H9 (cell line): ENCODE results near the gene FAM229B. TPM values are rescaled to one million over a fixed set of nuclear protein-coding genes. Genes with fewer than 3 reads are reported as not detected.
"Not testable (repeated sequence)": the region's sequence is repeated elsewhere in the genome, so short reads cannot be mapped to it uniquely, and the experiment has no call there.

Experiments used
- DNase-seq: peaks from one replicate; pipeline ENCODE4 v3.0.0-alpha.2; 2017
- H2AFZ ChIP-seq: one replicate; pipeline ENCODE4 v1.6.1; 2013; ENCODE audit warnings: mild to moderate bottlenecking, low read length, control low read depth, moderate library complexity
- H2AK5ac ChIP-seq: 2 replicates; pipeline ENCODE4 v1.6.1; 2013; ENCODE audit warnings: low read length, control low read depth, mixed read lengths; ENCODE audit not compliant: insufficient read length
- H2BK120ac ChIP-seq: one replicate; pipeline ENCODE4 v1.6.1; 2013; ENCODE audit warnings: low read depth, mild to moderate bottlenecking, low read length, control low read depth, inconsistent platforms; ENCODE audit not compliant: poor library complexity, severe bottlenecking
- H2BK12ac ChIP-seq: 2 replicates; pipeline ENCODE4 v1.6.1; 2013; ENCODE audit warnings: low read length, control low read depth, mixed read lengths, low read depth; ENCODE audit not compliant: insufficient read length
- H2BK15ac ChIP-seq: 2 replicates; pipeline ENCODE4 v1.6.1; 2013; ENCODE audit warnings: low read depth, low read length, control low read depth
- H2BK20ac ChIP-seq: one replicate; pipeline ENCODE4 v1.6.1; 2013; ENCODE audit warnings: low read depth, mild to moderate bottlenecking, low read length, control low read depth, inconsistent platforms; ENCODE audit not compliant: poor library complexity, severe bottlenecking
- H2BK5ac ChIP-seq: 2 replicates; pipeline ENCODE4 v1.6.1; 2013; ENCODE audit warnings: low read length, control low read depth, mixed read lengths; ENCODE audit not compliant: insufficient read length
- H3K14ac ChIP-seq: 2 replicates; pipeline ENCODE4 v1.6.1; 2013; ENCODE audit warnings: low read length, control low read depth; ENCODE audit not compliant: insufficient read depth
- H3K18ac ChIP-seq: 2 replicates; pipeline ENCODE4 v1.6.1; 2013; ENCODE audit warnings: low read depth, mild to moderate bottlenecking, mixed read lengths, low read length, control low read depth; ENCODE audit not compliant: insufficient read length
- H3K23ac ChIP-seq: 2 replicates; pipeline ENCODE4 v1.6.1; 2013; ENCODE audit warnings: low read length, control low read depth, mixed read lengths, low read depth; ENCODE audit not compliant: insufficient read length
- H3K23me2 ChIP-seq: 2 replicates; pipeline ENCODE4 v1.6.1; 2013; ENCODE audit warnings: low read depth, mild to moderate bottlenecking, mixed read lengths, low read length, control low read depth; ENCODE audit not compliant: insufficient read length, poor library complexity, severe bottlenecking
- H3K27ac ChIP-seq: 2 replicates; pipeline ENCODE4 v1.5.1; 2013; ENCODE audit warnings: low read length, control low read depth, mixed read lengths, low read depth; ENCODE audit not compliant: insufficient read length
- H3K27me3 ChIP-seq: 2 replicates; pipeline ENCODE4 v1.6.1; 2013; ENCODE audit warnings: low read length, control low read depth, inconsistent platforms; ENCODE audit not compliant: insufficient read depth
- H3K4ac ChIP-seq: 2 replicates; pipeline ENCODE4 v1.6.1; 2013; ENCODE audit warnings: low read depth, mild to moderate bottlenecking, control low read depth, inconsistent platforms, low read length, moderate library complexity
- H3K4me1 ChIP-seq: 2 replicates; pipeline ENCODE4 v1.6.1; 2013; ENCODE audit warnings: low read length, control low read depth, inconsistent platforms; ENCODE audit not compliant: insufficient read depth
- H3K4me2 ChIP-seq: 2 replicates; pipeline ENCODE4 v1.6.1; 2013; ENCODE audit warnings: low read length, control low read depth, mixed read lengths; ENCODE audit not compliant: insufficient read length, insufficient read depth
- H3K56ac ChIP-seq: 2 replicates; pipeline ENCODE4 v1.6.1; 2013; ENCODE audit warnings: low read depth, mild to moderate bottlenecking, mixed read lengths, low read length, control low read depth; ENCODE audit not compliant: insufficient read length
- H3K79me1 ChIP-seq: 2 replicates; pipeline ENCODE4 v1.6.1; 2013; ENCODE audit warnings: low read depth, mild to moderate bottlenecking, moderate library complexity, low read length, control low read depth, inconsistent platforms; ENCODE audit not compliant: insufficient read depth, poor library complexity, severe bottlenecking
- H3K79me2 ChIP-seq: 2 replicates; pipeline ENCODE4 v1.6.1; 2013; ENCODE audit warnings: low read length, control low read depth, inconsistent platforms; ENCODE audit not compliant: insufficient read depth
- H3K9ac ChIP-seq: 2 replicates; pipeline ENCODE4 v1.6.1; 2013; ENCODE audit warnings: low read length, control low read depth, mixed read lengths; ENCODE audit not compliant: insufficient read length; ENCODE audit errors: extremely low read depth
- H3K9me3 ChIP-seq: one replicate; pipeline ENCODE4 v1.6.1; 2013; ENCODE audit warnings: low read depth, low read length, inconsistent platforms; ENCODE audit not compliant: control insufficient read depth
- H3T11ph ChIP-seq: one replicate; pipeline ENCODE4 v1.6.1; 2013; ENCODE audit warnings: mild to moderate bottlenecking, low read length, control low read depth, inconsistent platforms
- H4K20me1 ChIP-seq: one replicate; pipeline ENCODE4 v1.6.1; 2013; ENCODE audit not compliant: control insufficient read depth, insufficient read length, insufficient read depth
- H4K5ac ChIP-seq: 2 replicates; pipeline ENCODE4 v1.6.1; 2013; ENCODE audit warnings: low read depth, mild to moderate bottlenecking, mixed read lengths, low read length, control low read depth; ENCODE audit not compliant: insufficient read length
- H4K8ac ChIP-seq: replicated peaks from 2 replicates; pipeline ENCODE4 v1.6.1; 2013; ENCODE audit warnings: low read length, control low read depth, mixed read lengths, low read depth; ENCODE audit not compliant: insufficient read length
- H4K91ac ChIP-seq: 2 replicates; pipeline ENCODE4 v1.6.1; 2013; ENCODE audit warnings: low read depth, mild to moderate bottlenecking, moderate library complexity, mixed read lengths, low read length, control low read depth; ENCODE audit not compliant: insufficient read length
- H3K27ac Mint-ChIP-seq, 3 experiments: 2 replicates in 2 of 3; 3 replicates in 1 of 3; pipeline ENCODE4 v1.8.0; 2020 to 2021; ENCODE audit warnings: mixed read lengths in 3 of 3, mild to moderate bottlenecking in 1 of 3, moderate library complexity in 1 of 3
- H3K27me3 Mint-ChIP-seq: 2 replicates; pipeline ENCODE4 v1.8.0; 2021; ENCODE audit warnings: low read depth, mild to moderate bottlenecking, moderate library complexity, mixed read lengths
- H3K36me3 Mint-ChIP-seq, 3 experiments: 2 replicates in 2 of 3; 3 replicates in 1 of 3; pipeline ENCODE4 v1.8.0; 2020 to 2021; ENCODE audit warnings: low read depth in 3 of 3, mixed read lengths in 3 of 3; ENCODE audit not compliant: insufficient read depth in 1 of 3
- H3K4me1 Mint-ChIP-seq, 2 experiments: 2 replicates each; pipeline ENCODE4 v1.8.0; 2020; ENCODE audit warnings: mixed read lengths in 2 of 2
- H3K4me3 Mint-ChIP-seq, 2 experiments: 2 replicates in 1 of 2; 3 replicates in 1 of 2; pipeline ENCODE4 v1.8.0; 2020 to 2021; ENCODE audit warnings: mild to moderate bottlenecking in 2 of 2, mixed read lengths in 2 of 2, moderate library complexity in 1 of 2
- H3K9me3 Mint-ChIP-seq, 2 experiments: 2 replicates in 1 of 2; 3 replicates in 1 of 2; pipeline ENCODE4 v1.8.0; 2020; ENCODE audit warnings: mild to moderate bottlenecking in 2 of 2, mixed read lengths in 2 of 2, moderate library complexity in 1 of 2
- CTCF ChIP-seq: fragments of 200-600 bp; sonication (generic); conservative IDR thresholded peaks from 3 replicates; pipeline ENCODE4 v1.8.0; 2021; ENCODE audit warnings: antibody characterized with exemption, mild to moderate bottlenecking
- WGBS: extraction: QIAGEN DNeasy Blood & Tissue Kit; methylation state at CpG from one replicate; pipeline ENCODE4 v1.1.7; 2013; ENCODE audit warnings: missing lambda C conversion rate, low lambda C conversion rate, mixed read lengths; ENCODE audit not compliant: insufficient read length; ENCODE audit errors: extremely low coverage; 5-methylcytosine and 5-hydroxymethylcytosine counted together
- total RNA-seq: library from RNA; stranded (reverse); gene quantifications from 2 replicates; pipeline ENCODE4 v1.2.1, GENCODE V29; 2021

The FAM229B gene
- total RNA-seq, 1 experiment from 2014 or later, result 8.2 TPM

DNA sequence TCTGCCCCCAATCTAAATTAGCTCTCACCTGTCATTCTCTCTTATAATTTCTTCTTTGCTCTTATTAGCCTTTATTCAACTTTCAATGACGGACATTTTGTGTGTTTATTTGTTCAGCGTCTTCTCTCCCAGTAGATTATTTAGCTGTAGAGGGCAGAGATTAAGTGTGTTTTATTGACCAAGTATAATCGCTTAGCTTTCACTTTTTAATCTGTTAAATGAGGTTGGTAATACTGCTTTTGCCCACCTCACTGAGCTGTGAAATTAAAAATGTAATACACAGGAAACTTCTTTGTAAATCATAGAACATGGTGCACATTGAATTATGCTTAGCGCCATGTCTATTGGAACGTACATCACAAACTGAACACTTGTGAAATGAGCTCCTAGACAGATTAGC is 37.0 kb upstream of the FAM229B start:
- H3K4me3 Mint-ChIP-seq, result no peak overlapping the region
- no peak overlapping the region for H2BK12ac ChIP-seq
- H3K27ac Mint-ChIP-seq, result no peak overlapping the region
- no peak overlapping the region for H4K8ac ChIP-seq
- no peaks in the 10 kb centered on the region for H3K9me3 ChIP-seq
- H3K36me3 Mint-ChIP-seq, result peaks cover 0 to 7% (median 0%) of the 10 kb centered on the region in 3 experiments; a peak in 2 of 7 replicates
- H3K4me1 Mint-ChIP-seq, result no peaks in the 10 kb centered on the region
- H4K20me1 ChIP-seq, result no peaks in the 10 kb centered on the region
- H3K79me1 ChIP-seq, result no peaks in the 10 kb centered on the region
- no peak overlapping the region for H2BK120ac ChIP-seq
- TF ChIP-seq CTCF, result no peak
- DNase-seq, result no peak
- no peak overlapping the region for H2BK5ac ChIP-seq
- H3K9me3 Mint-ChIP-seq, result peaks cover 4 to 7% of the 10 kb centered on the region in 2 experiments; a peak in 3 of 5 replicates
- H4K91ac ChIP-seq, result no peak overlapping the region
- H3K4me2 ChIP-seq, result no peak overlapping the region
- H3K23ac ChIP-seq, result no peak overlapping the region
- H3T11ph ChIP-seq, result no peak overlapping the region
- no peak overlapping the region for H2BK15ac ChIP-seq
- no peak overlapping the region for H2AFZ ChIP-seq
- H3K14ac ChIP-seq, result no peak overlapping the region
- H3K27ac ChIP-seq, result no peak overlapping the region
- WGBS, result no CpG with 5 or more reads among the region's 5 CpGs
- H3K4me1 ChIP-seq, result no peaks in the 10 kb centered on the region
- no peaks in the 10 kb centered on the region for H3K27me3 ChIP-seq
- H4K5ac ChIP-seq, result no peak overlapping the region
- no peak overlapping the region for H3K9ac ChIP-seq
- H3K56ac ChIP-seq, result no peak overlapping the region
- peaks cover 2% of the 10 kb centered on the region for H3K23me2 ChIP-seq
- no peak overlapping the region for H3K18ac ChIP-seq
- 0 out of 2 replicates have a peak, but pooled peaks cover 1% of the 10 kb centered on the region for H3K27me3 Mint-ChIP-seq
- H2AK5ac ChIP-seq, result no peak overlapping the region
- H2BK20ac ChIP-seq, result no peak overlapping the region
- H3K4ac ChIP-seq, result no peak overlapping the region
- H3K79me2 ChIP-seq, result no peaks in the 10 kb centered on the region

DNA sequence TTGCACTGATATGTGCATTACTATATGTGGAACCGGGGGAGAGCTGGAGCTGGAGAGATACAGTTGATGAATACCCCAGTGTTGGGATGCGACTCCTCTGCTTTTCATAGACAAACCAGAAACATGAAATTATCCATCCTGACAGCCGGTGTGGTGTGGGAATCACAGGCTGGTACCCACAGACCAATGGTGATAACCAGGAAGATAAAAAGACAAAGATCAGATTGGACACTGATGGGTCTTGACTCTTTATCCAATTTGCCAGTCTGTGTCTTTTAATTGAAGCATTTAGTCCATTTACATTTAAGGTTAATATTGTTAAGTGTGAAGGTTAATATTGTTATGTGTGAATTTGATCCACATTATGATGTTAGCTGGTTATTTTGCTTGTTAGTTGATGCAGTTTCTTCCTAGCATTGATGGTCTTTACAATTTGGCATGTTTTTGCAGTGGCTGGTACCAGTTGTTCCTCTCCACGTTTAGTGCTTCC is 36.1 kb upstream of the FAM229B start:
- H2AFZ ChIP-seq, H3K27me3 ChIP-seq, H3K4me3 Mint-ChIP-seq, H3K23me2 ChIP-seq, H3K14ac ChIP-seq, H2BK15ac ChIP-seq, H4K20me1 ChIP-seq, H3K79me2 ChIP-seq, H3K4ac ChIP-seq, H3K27ac Mint-ChIP-seq, H3K18ac ChIP-seq, H3K4me2 ChIP-seq, H2BK12ac ChIP-seq, H4K91ac ChIP-seq, H3K9me3 Mint-ChIP-seq, H3K27ac ChIP-seq, H3K4me1 Mint-ChIP-seq, H3K9me3 ChIP-seq, H3K9ac ChIP-seq, H4K5ac ChIP-seq, H4K8ac ChIP-seq, H3K79me1 ChIP-seq, H3K56ac ChIP-seq, H2BK120ac ChIP-seq, H3T11ph ChIP-seq, H2BK5ac ChIP-seq, H2BK20ac ChIP-seq, H3K36me3 Mint-ChIP-seq, H3K23ac ChIP-seq, H3K4me1 ChIP-seq, DNase-seq, H3K27me3 Mint-ChIP-seq, H2AK5ac ChIP-seq: not testable (repeated sequence)
- WGBS, result no CpG with 5 or more reads among the region's 4 CpGs
